GM10266 (cell line): ENCODE measurements around the gene RHOT2.

Experiments
- DNase-seq: peaks from one replicate; pipeline ENCODE4 v3.0.0; 2012; ENCODE audit errors: extremely low spot score
- TF ChIP-seq, protein P1 (sequence below): IDR thresholded peaks from 2 replicates; pipeline ENCODE4 v1.5.1; 2012; ENCODE audit warnings: mild to moderate bottlenecking, low read depth; ENCODE audit not compliant: control insufficient read depth, insufficient read depth; ENCODE audit errors: missing control alignments

RHOT2 gene

DNA sequence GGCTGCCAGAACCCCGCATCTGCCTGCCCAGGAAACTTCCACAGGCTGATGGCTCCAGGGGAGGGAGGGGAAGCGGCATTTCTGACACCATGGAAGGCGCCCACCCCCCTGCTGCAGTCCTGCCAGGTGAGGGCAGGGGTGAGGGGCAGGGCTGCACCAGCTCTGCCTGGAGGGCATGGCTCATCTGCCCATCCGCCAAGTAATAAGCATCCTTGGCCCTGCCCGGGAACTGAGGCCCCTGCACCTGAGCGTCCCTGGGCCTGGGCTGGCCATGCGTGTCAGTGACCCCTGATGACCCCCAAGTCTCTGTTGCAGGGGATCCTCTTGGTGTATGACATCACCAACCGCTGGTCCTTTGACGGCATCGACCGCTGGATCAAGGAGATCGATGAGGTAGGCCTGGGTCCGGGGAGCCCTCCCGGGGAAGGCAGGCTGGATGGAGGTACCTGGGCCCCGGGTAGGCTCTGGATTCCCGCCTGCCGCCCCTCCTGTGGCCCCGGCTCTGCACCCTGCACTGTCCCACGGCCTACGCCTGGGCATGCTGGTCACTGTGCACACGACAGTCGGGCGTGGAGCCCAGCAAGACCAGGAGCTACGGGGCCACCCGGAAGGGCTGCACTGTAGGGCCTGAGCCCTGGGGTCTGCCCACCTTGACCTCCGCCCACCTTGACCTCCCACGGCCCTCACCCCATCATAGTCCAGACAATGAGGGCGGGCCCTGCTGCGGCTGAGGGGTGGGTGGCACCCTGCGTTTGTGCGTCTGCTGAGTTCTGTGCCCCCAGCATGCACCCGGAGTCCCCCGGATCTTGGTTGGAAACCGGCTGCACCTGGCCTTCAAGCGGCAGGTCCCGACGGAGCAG lies 42.6 kb upstream of the RHOT2 start:
- DNase-seq = no peak
- TF ChIP-seq, protein P1, sequence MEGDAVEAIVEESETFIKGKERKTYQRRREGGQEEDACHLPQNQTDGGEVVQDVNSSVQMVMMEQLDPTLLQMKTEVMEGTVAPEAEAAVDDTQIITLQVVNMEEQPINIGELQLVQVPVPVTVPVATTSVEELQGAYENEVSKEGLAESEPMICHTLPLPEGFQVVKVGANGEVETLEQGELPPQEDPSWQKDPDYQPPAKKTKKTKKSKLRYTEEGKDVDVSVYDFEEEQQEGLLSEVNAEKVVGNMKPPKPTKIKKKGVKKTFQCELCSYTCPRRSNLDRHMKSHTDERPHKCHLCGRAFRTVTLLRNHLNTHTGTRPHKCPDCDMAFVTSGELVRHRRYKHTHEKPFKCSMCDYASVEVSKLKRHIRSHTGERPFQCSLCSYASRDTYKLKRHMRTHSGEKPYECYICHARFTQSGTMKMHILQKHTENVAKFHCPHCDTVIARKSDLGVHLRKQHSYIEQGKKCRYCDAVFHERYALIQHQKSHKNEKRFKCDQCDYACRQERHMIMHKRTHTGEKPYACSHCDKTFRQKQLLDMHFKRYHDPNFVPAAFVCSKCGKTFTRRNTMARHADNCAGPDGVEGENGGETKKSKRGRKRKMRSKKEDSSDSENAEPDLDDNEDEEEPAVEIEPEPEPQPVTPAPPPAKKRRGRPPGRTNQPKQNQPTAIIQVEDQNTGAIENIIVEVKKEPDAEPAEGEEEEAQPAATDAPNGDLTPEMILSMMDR = no peak

- DNase-seq = no peak
- TF ChIP-seq, protein P1 = no peak
Observed at GRCh38 chr16:625977-626765, 41.8 kb upstream of the RHOT2 start.

DNA sequence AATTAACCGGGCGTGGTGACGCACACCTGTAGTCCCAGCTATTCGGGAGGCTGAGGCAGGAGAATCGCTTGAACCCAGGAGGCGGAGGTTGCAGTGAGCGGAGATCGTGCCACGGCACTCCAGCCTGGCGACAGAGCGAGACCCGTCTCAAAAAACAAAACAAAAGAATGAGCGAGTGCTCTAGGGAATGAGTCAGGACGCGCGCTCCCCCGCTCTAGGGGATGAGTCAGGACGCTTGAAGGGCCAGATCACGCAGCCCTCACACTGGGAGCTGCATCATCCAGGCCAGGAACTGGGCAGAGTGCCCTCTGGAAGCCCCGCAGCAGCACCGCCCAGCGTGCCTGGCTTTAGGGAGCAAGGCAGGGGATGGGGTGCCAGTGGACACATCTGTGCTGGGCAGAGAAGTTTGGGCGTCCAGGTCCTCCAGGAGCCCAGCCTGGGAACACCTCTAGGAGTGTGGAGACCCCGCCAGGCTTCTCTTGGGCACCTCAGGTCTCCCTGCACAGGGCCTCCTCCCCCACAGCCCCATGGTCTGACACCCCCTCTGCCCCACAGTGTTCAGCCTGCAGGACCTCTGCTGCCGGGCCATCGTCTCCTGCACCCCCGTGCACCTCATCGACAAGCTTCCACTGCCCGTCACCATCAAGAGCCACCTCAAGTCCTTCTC lies 41.0 kb upstream of the RHOT2 start:
- DNase-seq = no peak
- TF ChIP-seq, protein P1 = no peak

- DNase-seq = no peak
- TF ChIP-seq, protein P1 = no peak
Observed at GRCh38 chr16:627454-628239, 40.3 kb upstream of the RHOT2 start.

GRCh38 chr16:628321-629061 lies 39.4 kb upstream of the RHOT2 start:
- DNase-seq = no peak
- TF ChIP-seq, protein P1 = no peak

- TF ChIP-seq, protein P1 = no peak
- DNase-seq = no peak
Observed at GRCh38 chr16:629185-629832, 38.6 kb upstream of the RHOT2 start.
